Endothelial cell of umbilical vein (primary cell): ENCODE results near the gene KIF24. TPM values are rescaled to one million over a fixed set of nuclear protein-coding genes. Genes with fewer than 3 reads are reported as not detected.

Experiments
- BruUV-seq: library from RNA; stranded (reverse); fragments of 400-500 nt; replicated peaks from 2 replicates; lab custom pipeline; 2021; lab: Mats Ljungman, UMichigan
- CTCF ChIA-PET: fragments of 300-600, 350-600 bp; sonication (Branson Sonifier 250); formaldehyde crosslinking; loops from one replicate; lab custom pipeline; 2021; ENCODE audit warnings: antibody characterized with exemption, inconsistent platforms; lab: Charles Lee
- POLR2A ChIA-PET: fragments of 300-600, 350-600 bp; sonication (Branson Sonifier 250); formaldehyde crosslinking; loops from one replicate; lab custom pipeline; 2021; ENCODE audit warnings: antibody characterized with exemption, inconsistent platforms; lab: Charles Lee
- DNase-seq: peaks from one replicate; pipeline ENCODE4 v3.0.0-alpha.2; 2011; ENCODE audit warnings: low read depth, low spot score
- FAIRE-seq: peaks from 2 replicates; lab custom pipeline; 2011; peaks lifted over from hg19 to GRCh38; lab: Jason Lieb, UNC
- H2AFZ ChIP-seq: 2 replicates; pipeline ENCODE4 v1.6.0; 2012; ENCODE audit warnings: low read depth, low read length, control low read depth, inconsistent platforms
- H3K27ac ChIP-seq: 2 replicates; pipeline ENCODE4 v1.5.1; 2011; ENCODE audit warnings: low read depth, mild to moderate bottlenecking, control low read depth, low read length, moderate library complexity; ENCODE audit not compliant: insufficient read depth
- H3K27me3 ChIP-seq, 2 experiments: 2 replicates each; pipeline versions ENCODE4 v1.6.0 to v1.6.1; 2011; ENCODE audit warnings: low read length in 2 of 2, mixed read lengths in 1 of 2; ENCODE audit not compliant: control insufficient read depth in 2 of 2, insufficient read depth in 2 of 2
- H3K36me3 ChIP-seq, 2 experiments: 2 replicates in 1 of 2; 3 replicates in 1 of 2; pipeline ENCODE4 v1.5.1; 2011; ENCODE audit warnings: low read length in 2 of 2, mild to moderate bottlenecking in 1 of 2, moderate library complexity in 1 of 2; ENCODE audit not compliant: control insufficient read depth in 2 of 2, insufficient read depth in 2 of 2; ENCODE audit errors: extremely low read depth in 1 of 2
- H3K4me1 ChIP-seq: 3 replicates; pipeline ENCODE4 v1.5.1; 2011; ENCODE audit warnings: mild to moderate bottlenecking, low read length; ENCODE audit not compliant: control insufficient read depth, insufficient read depth; ENCODE audit errors: extremely low read depth
- H3K4me2 ChIP-seq: 2 replicates; pipeline ENCODE4 v1.6.1; 2011; ENCODE audit warnings: low read length, control low read depth, mixed read lengths; ENCODE audit not compliant: insufficient read depth
- H3K4me3 ChIP-seq, 3 experiments: fragments of 200-600 bp in 1 of 3; sonication (generic), shearing (Covaris generic) in 1 of 3; replicated peaks in 1 of 3; 2 replicates each; pipeline ENCODE4 v1.5.1; 2011 to 2016; ENCODE audit warnings: control low read depth in 3 of 3, low read length in 3 of 3, mild to moderate bottlenecking in 2 of 3, inconsistent platforms in 1 of 3, low read depth in 1 of 3, moderate library complexity in 1 of 3; ENCODE audit not compliant: insufficient read depth in 1 of 3
- H3K79me2 ChIP-seq: 2 replicates; pipeline ENCODE4 v1.6.0; 2012; ENCODE audit warnings: low read length, inconsistent platforms; ENCODE audit not compliant: control insufficient read depth, insufficient read depth
- H3K9ac ChIP-seq: replicated peaks from 2 replicates; pipeline ENCODE3; 2011; ENCODE audit warnings: low read length, control low read depth; ENCODE audit not compliant: insufficient read depth; ENCODE audit errors: extremely low read depth
- H3K9me1 ChIP-seq: replicated peaks from 3 replicates; pipeline ENCODE4 v1.6.0; 2011; ENCODE audit warnings: mild to moderate bottlenecking, low read length; ENCODE audit not compliant: control insufficient read depth, insufficient read depth; ENCODE audit errors: extremely low read depth
- H3K9me3 ChIP-seq: replicated peaks from 2 replicates; pipeline ENCODE4 v1.5.1; 2012; ENCODE audit warnings: low read length, inconsistent platforms; ENCODE audit not compliant: control insufficient read depth, insufficient read depth
- H4K20me1 ChIP-seq: replicated peaks from 2 replicates; pipeline ENCODE3; 2011; ENCODE audit warnings: mild to moderate bottlenecking, low read length; ENCODE audit not compliant: control insufficient read depth, insufficient read depth; ENCODE audit errors: extremely low read depth
- CTCF ChIP-seq, 2 donors: IDR thresholded peaks; 1 replicate in 1 of 2; 2 replicates in 1 of 2; pipeline ENCODE4 v1.5.1; 2011; ENCODE audit warnings: low read length in 2 of 2, mild to moderate bottlenecking in 2 of 2, moderate library complexity in 2 of 2, control low read depth in 1 of 2, inconsistent platforms in 1 of 2, low read depth in 1 of 2; ENCODE audit not compliant: insufficient read depth in 1 of 2; ENCODE audit errors: extremely low read depth in 1 of 2
- EZH2 ChIP-seq: IDR thresholded peaks from 2 replicates; pipeline ENCODE4 v1.6.1; 2012; ENCODE audit warnings: borderline replicate concordance, low read depth, mild to moderate bottlenecking, moderate library complexity, low read length, inconsistent platforms; ENCODE audit not compliant: severe bottlenecking
- FOS ChIP-seq: IDR thresholded peaks from 2 replicates; pipeline ENCODE4 v1.6.1; 2011; ENCODE audit warnings: mild to moderate bottlenecking, low read length, moderate library complexity, borderline replicate concordance; ENCODE audit not compliant: insufficient read depth
- GATA2 ChIP-seq: IDR thresholded peaks from 2 replicates; pipeline ENCODE4 v1.7.0; 2011; ENCODE audit warnings: low read depth, mild to moderate bottlenecking, moderate library complexity, mixed read lengths, low read length; ENCODE audit not compliant: insufficient read length, insufficient read depth
- JUN ChIP-seq: IDR thresholded peaks from 2 replicates; pipeline ENCODE4 v1.6.1; 2011; ENCODE audit warnings: borderline replicate concordance, low read depth; ENCODE audit not compliant: insufficient read length, insufficient read depth
- MYC ChIP-seq: IDR thresholded peaks from one replicate; pipeline ENCODE4 v1.6.1; 2011; ENCODE audit warnings: mild to moderate bottlenecking, low read depth, low read length
- POLR2A ChIP-seq: IDR thresholded peaks from 2 replicates; pipeline ENCODE4 v1.6.1; 2012; ENCODE audit warnings: low read depth, mild to moderate bottlenecking, control low read depth, low read length
- POLR2AphosphoS5 ChIP-seq: IDR thresholded peaks from 2 replicates; pipeline ENCODE4 v1.6.1; 2012; ENCODE audit warnings: low read depth, mild to moderate bottlenecking, control low read depth, low read length, moderate library complexity; ENCODE audit not compliant: insufficient read depth
- dilution Hi-C: fragments of 300-500 bp; cut with MboI; formaldehyde crosslinking; loops from one replicate; pipeline ENCODE4 v1.15.0; 2019; ENCODE audit warnings: low sequenced_read_pairs; ENCODE audit not compliant: extremely low pct_ligation_motif_present
- intact Hi-C: fragments of 100-400 bp; cut with micrococcal nuclease; formaldehyde crosslinking; loops from one replicate; pipeline ENCODE4 v1.10.0; 2022
- polyA plus RNA-seq, 4 experiments: library from polyadenylated mRNA; depleted of rRNA in 3 of 4; stranded (reverse) in 3 of 4; unstranded in 1 of 4; fragments of >200 nt; gene quantifications; 2 replicates each; pipeline versions ENCODE4 v1.2.1 to v1.2.3, GENCODE V29; 2011 to 2012; ENCODE audit warnings: missing spikeins in 1 of 4
- total RNA-seq: library from RNA; stranded (reverse); gene quantifications from 2 replicates; pipeline ENCODE4 v1.2.3, GENCODE V29; 2021
- TF ChIP-seq, protein P1 (sequence below): IDR thresholded peaks from 2 replicates; pipeline ENCODE4 v1.6.1; 2011; ENCODE audit not compliant: insufficient read depth, insufficient read length

The KIF24 gene
- total and polyA plus RNA-seq, 2 donors (not counting 3 experiments of a cell fraction or from before 2014, with no cell fraction given): 2.1 to 4.8 TPM

- no peak for FAIRE-seq
- dilution Hi-C loops: no loop called here
- no peaks in the 10 kb centered on the region for H3K79me2 ChIP-seq
- peak overlapping the region; percentile 25 for H3K9ac ChIP-seq
- peaks cover 11% of the 10 kb centered on the region for H3K4me1 ChIP-seq
- no TSS peak for BruUV-seq
- intact Hi-C loops: loop anchor here (5.0 kb wide), 2 partner anchors 200 to 250 kb away; partner anchors contain the start of genes DCAF12 and UBAP1
- TF ChIP-seq CTCF (IDR thresholded peaks at IDR 0.05; ENCODE audit: extremely low read depth in 1 of 2, insufficient read depth in 1 of 2, low read depth in 1 of 2, low read length in 2 of 2) (no peak), FOS (no peak), JUN (no peak), MYC (no peak), GATA2 (no peak), POLR2A (no peak), EZH2 (no peak), POLR2AphosphoS5 (no peak)
- TF ChIP-seq, protein P1, sequence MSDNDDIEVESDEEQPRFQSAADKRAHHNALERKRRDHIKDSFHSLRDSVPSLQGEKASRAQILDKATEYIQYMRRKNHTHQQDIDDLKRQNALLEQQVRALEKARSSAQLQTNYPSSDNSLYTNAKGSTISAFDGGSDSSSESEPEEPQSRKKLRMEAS: no peak
- no peaks in the 10 kb centered on the region for H3K9me3 ChIP-seq
- ChIA-PET CTCF (interaction anchor here (0.7 to 9.4 kb wide), 8 partner anchors 11 to 227 kb away, joined by 3 to 152 read pairs (median 6); no protein-coding TSS in a partner anchor), POLR2A (no interaction called here)
- DNase-seq: no peak
- H3K4me3 ChIP-seq: peak overlapping the region; percentile 44 to 79 (median 65)
- H3K9me1 ChIP-seq: no peaks in the 10 kb centered on the region
- no peaks in the 10 kb centered on the region for H4K20me1 ChIP-seq
- H3K36me3 ChIP-seq: no peaks in the 10 kb centered on the region
- no peak overlapping the region for H3K27ac ChIP-seq
- H3K27me3 ChIP-seq: no peaks in the 10 kb centered on the region
- peak overlapping the region; percentile 98 for H2AFZ ChIP-seq
- H3K4me2 ChIP-seq: peak overlapping the region; percentile 88
Observed at GRCh38 chr9:34377404-34377746, 48.3 kb upstream of the KIF24 start.
